ENCODE data around the gene FZD1. TPM values are rescaled to one million over a fixed set of nuclear protein-coding genes. Genes with fewer than 3 reads are reported as not detected.

Gene FZD1
- total and polyA plus RNA-seq, 2 of the 13 experiments (the other 11 are each of a cell fraction or from before 2014, with no cell fraction given), result 0.22 to 0.80 TPM

GRCh38 chr7:91263384-91264045 is 718 bp upstream of the FZD1 start:
- DNase-seq (ENCODE audit: low spot score), result no peak
- Histone ChIP-seq H2AFZ (ENCODE audit: low read length) (peak overlapping the region; percentile 48), H3K9me3 (ENCODE audit: low read length) (no peaks in the 10 kb centered on the region), H3K4me1 (ENCODE audit: insufficient read depth, low read length) (peaks cover 15% of the 10 kb centered on the region), H3K27me3 (ENCODE audit: control insufficient read depth in 1 of 2, insufficient read depth in 2 of 2, low read length in 2 of 2) (peaks cover 0 to 16% of the 10 kb centered on the region in 2 experiments; a peak in 2 of 5 replicates), H3K4me2 (ENCODE audit: low read depth, low read length) (peak overlapping the region; percentile 94), H3K27ac (ENCODE audit: extremely low read length, insufficient read depth, low read length) (no peak overlapping the region), H3K4me3 (replicated peaks in 1 of 3; ENCODE audit: insufficient read depth in 1 of 3, low read depth in 2 of 3, low read length in 3 of 3) (peak overlapping the region; percentile 60 to 68 (median 66)), H3K36me3 (replicated peaks in 1 of 2; ENCODE audit: control insufficient read depth in 1 of 2, insufficient read depth in 2 of 2, low read length in 2 of 2) (no peaks in the 10 kb centered on the region), H3K9ac (ENCODE audit: insufficient read depth, low read depth, low read length) (0 out of 2 replicates have a peak overlapping the region, but pooled peaks have one; percentile 9), H4K20me1 (ENCODE audit: insufficient read depth, low read length) (no peaks in the 10 kb centered on the region), H3K79me2 (ENCODE audit: insufficient read depth, low read length) (no peaks in the 10 kb centered on the region)
- intact Hi-C loops (cut with micrococcal nuclease; ENCODE audit: unreplicated experiment) (loop anchor here (10.0 kb wide), 1 partner anchor 301 kb away; no protein-coding TSS in a partner anchor), in situ Hi-C loops (cut with HindIII; ENCODE audit: extremely low pct_ligation_motif_present, low pct_unique_long_range_greater_than_20kb) (no loop called here)
- 2% methylated on average over 20 of the region's 32 CpGs for WGBS (ENCODE audit: low lambda C conversion rate)
- POLR2A ChIA-PET, result no interaction called here
- TF ChIP-seq DMAP1 (CRISPR knock-in tag; IDR thresholded peaks at IDR 0.05) (peak; percentile 5; the same call in 1 of the 2 replicates), ZNF850 (CRISPR knock-in tag; conservative IDR thresholded peaks at IDR 0.05) (no peak), SP5 (CRISPR knock-in tag; IDR thresholded peaks at IDR 0.05; ENCODE audit: borderline replicate concordance, low read depth) (no peak), ZBTB3 (CRISPR knock-in tag; IDR thresholded peaks at IDR 0.05; ENCODE audit: borderline replicate concordance, low read depth) (no peak), RXRB (CRISPR knock-in tag; IDR thresholded peaks at IDR 0.05; ENCODE audit: borderline replicate concordance) (no peak), PRDM4 (CRISPR knock-in tag; IDR thresholded peaks at IDR 0.05; ENCODE audit: borderline replicate concordance) (no peak), ZNF501 (CRISPR knock-in tag; IDR thresholded peaks at IDR 0.05) (no peak), HMG20A (CRISPR knock-in tag; IDR thresholded peaks at IDR 0.05; ENCODE audit: borderline replicate concordance) (no peak), ZNF558 (CRISPR knock-in tag; IDR thresholded peaks at IDR 0.05; ENCODE audit: borderline replicate concordance) (0 out of 2 replicates have a peak, but pooled peaks have one; percentile 2), ZFP36L1 (CRISPR knock-in tag; IDR thresholded peaks at IDR 0.05) (no peak), CBX2 (IDR thresholded peaks at IDR 0.05; ENCODE audit: low read depth, low read length) (peak; percentile 70; the same call in 1 of the 2 replicates), CBX2 (CRISPR knock-in tag; IDR thresholded peaks at IDR 0.05; ENCODE audit: low read depth) (no peak)
- TF ChIP-seq, protein P1, sequence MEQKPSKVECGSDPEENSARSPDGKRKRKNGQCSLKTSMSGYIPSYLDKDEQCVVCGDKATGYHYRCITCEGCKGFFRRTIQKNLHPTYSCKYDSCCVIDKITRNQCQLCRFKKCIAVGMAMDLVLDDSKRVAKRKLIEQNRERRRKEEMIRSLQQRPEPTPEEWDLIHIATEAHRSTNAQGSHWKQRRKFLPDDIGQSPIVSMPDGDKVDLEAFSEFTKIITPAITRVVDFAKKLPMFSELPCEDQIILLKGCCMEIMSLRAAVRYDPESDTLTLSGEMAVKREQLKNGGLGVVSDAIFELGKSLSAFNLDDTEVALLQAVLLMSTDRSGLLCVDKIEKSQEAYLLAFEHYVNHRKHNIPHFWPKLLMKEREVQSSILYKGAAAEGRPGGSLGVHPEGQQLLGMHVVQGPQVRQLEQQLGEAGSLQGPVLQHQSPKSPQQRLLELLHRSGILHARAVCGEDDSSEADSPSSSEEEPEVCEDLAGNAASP (CRISPR knock-in tag; IDR thresholded peaks at IDR 0.05; ENCODE audit: borderline replicate concordance), result no peak
- TF ChIP-seq, protein P2, sequence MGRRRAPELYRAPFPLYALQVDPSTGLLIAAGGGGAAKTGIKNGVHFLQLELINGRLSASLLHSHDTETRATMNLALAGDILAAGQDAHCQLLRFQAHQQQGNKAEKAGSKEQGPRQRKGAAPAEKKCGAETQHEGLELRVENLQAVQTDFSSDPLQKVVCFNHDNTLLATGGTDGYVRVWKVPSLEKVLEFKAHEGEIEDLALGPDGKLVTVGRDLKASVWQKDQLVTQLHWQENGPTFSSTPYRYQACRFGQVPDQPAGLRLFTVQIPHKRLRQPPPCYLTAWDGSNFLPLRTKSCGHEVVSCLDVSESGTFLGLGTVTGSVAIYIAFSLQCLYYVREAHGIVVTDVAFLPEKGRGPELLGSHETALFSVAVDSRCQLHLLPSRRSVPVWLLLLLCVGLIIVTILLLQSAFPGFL (CRISPR knock-in tag; IDR thresholded peaks at IDR 0.05), result no peak
- TF ChIP-seq, protein P3, sequence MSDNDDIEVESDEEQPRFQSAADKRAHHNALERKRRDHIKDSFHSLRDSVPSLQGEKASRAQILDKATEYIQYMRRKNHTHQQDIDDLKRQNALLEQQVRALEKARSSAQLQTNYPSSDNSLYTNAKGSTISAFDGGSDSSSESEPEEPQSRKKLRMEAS (IDR thresholded peaks at IDR 0.05), result no peak
- no TSS peak for BruUV-seq (replicated peaks)
- CTCF ChIA-PET (ENCODE audit: low intra/inter-chr PET ratio, low total read pairs), result no interaction called here
- FAIRE-seq, result no peak
- peak; percentile 21 for ATAC-seq
